Neural cell (in vitro differentiated cells): Measurements from ENCODE around the gene DTNBP1.

ENCODE experiments used
- CTCF ChIP-seq: fragments of 450-650 bp; IDR thresholded peaks from 2 replicates; pipeline ENCODE4 v1.5.1; 2014; ENCODE audit warnings: antibody characterized with exemption, mild to moderate bottlenecking, moderate library complexity; ENCODE audit not compliant: poor library complexity, severe bottlenecking
- EZH2 ChIP-seq: fragments of 200-600, 300-800 bp; shearing (Covaris generic), sonication (generic); IDR thresholded peaks from 2 replicates; pipeline ENCODE4 v1.6.1; 2014; ENCODE audit warnings: antibody characterized with exemption, low read length, borderline replicate concordance, mild to moderate bottlenecking; ENCODE audit not compliant: insufficient read depth, poor library complexity, severe bottlenecking

DNA sequence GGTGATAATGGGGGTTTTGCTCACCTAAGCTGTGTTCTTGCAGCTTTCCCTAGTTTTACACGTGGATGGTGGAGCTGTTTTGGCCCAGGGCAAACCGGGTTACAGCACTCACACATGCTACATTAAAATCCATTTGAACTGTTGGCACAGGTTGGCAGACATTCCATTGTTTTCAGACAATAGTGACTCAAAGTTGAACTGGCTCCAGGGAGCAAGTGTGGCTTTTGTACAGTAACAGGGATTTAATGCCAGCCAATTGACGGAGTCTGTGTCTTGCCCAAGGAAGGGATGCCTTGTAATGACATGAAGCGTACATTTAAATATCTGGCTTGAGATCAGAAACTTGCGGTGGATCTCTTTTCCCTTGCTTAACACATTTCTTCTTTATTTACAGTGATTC, 183.1 kb downstream of the DTNBP1 start:
- TF ChIP-seq CTCF (no peak), EZH2 (no peak)
